Tibial nerve (tissue), 4 donors: ENCODE data around the gene ZNF326. TPM values are rescaled to one million over a fixed set of nuclear protein-coding genes. Genes with fewer than 3 reads are reported as not detected.

Experiments
- DNase-seq, 2 donors: peaks; one replicate each; pipeline ENCODE4 v3.0.0-alpha.2; 2019; ENCODE audit warnings: low spot score in 2 of 2
- H3K27ac ChIP-seq, 4 donors: fragments of 200-600 bp; sonication (generic) in 3 of 4; one replicate each; pipeline ENCODE4 v1.5.1; 2017 to 2019; ENCODE audit warnings: mild to moderate bottlenecking in 1 of 4
- H3K27me3 ChIP-seq, 2 donors: fragments of 200-600 bp; sonication (generic) in 1 of 2; one replicate each; pipeline versions ENCODE4 v1.5.1 to v1.6.0; 2017 to 2019
- H3K36me3 ChIP-seq, 3 donors: fragments of 200-600 bp; sonication (generic); one replicate each; pipeline ENCODE4 v1.5.1; 2018 to 2019
- H3K4me1 ChIP-seq, 4 donors: fragments of 200-600 bp; sonication (generic) in 3 of 4; one replicate each; pipeline ENCODE4 v1.5.1; 2017 to 2019
- H3K4me3 ChIP-seq, 4 donors: fragments of 200-600 bp; sonication (generic) in 3 of 4; one replicate each; pipeline ENCODE4 v1.5.1; 2017 to 2019; ENCODE audit warnings: mild to moderate bottlenecking in 1 of 4, moderate library complexity in 1 of 4
- H3K9me3 ChIP-seq, 4 donors: fragments of 200-600 bp; sonication (generic) in 3 of 4; one replicate each; pipeline ENCODE4 v1.5.1; 2017 to 2019
- EP300 ChIP-seq, 2 donors: sonication (generic); formaldehyde crosslinking; IDR thresholded peaks; one replicate each; pipeline ENCODE4 v1.6.1; 2017; ENCODE audit warnings: antibody characterized with exemption in 2 of 2, mild to moderate bottlenecking in 1 of 2
- POLR2A ChIP-seq, 2 donors: fragments of 450-650 bp; IDR thresholded peaks; one replicate each; pipeline ENCODE4 v1.6.1; 2017; ENCODE audit warnings: antibody characterized with exemption in 2 of 2, mild to moderate bottlenecking in 2 of 2, moderate library complexity in 2 of 2
- WGBS, 2 donors: methylation state at CpG; one replicate each; pipeline ENCODE4 v1.1.5; 2018; 5-methylcytosine and 5-hydroxymethylcytosine counted together
- total RNA-seq, 4 donors: library from RNA; depleted of rRNA; stranded (reverse); fragments of >200 nt; gene quantifications; one replicate each; pipeline ENCODE4 v1.1.0, GENCODE V29; 2016
- TF ChIP-seq, protein P1 (sequence below), 5 experiments: fragments of 200-600 bp in 3 of 5; fragments of 450-650 bp in 2 of 5; sonication (generic) in 3 of 5; IDR thresholded peaks; one replicate each; pipeline ENCODE4 v1.5.1; 2016 to 2019; ENCODE audit warnings: antibody characterized with exemption in 5 of 5, mild to moderate bottlenecking in 3 of 5, moderate library complexity in 2 of 5

ZNF326 gene
- total RNA-seq, 4 donors from 2014 or later = 16.5 to 27.4 (median 24.2) TPM

DNA sequence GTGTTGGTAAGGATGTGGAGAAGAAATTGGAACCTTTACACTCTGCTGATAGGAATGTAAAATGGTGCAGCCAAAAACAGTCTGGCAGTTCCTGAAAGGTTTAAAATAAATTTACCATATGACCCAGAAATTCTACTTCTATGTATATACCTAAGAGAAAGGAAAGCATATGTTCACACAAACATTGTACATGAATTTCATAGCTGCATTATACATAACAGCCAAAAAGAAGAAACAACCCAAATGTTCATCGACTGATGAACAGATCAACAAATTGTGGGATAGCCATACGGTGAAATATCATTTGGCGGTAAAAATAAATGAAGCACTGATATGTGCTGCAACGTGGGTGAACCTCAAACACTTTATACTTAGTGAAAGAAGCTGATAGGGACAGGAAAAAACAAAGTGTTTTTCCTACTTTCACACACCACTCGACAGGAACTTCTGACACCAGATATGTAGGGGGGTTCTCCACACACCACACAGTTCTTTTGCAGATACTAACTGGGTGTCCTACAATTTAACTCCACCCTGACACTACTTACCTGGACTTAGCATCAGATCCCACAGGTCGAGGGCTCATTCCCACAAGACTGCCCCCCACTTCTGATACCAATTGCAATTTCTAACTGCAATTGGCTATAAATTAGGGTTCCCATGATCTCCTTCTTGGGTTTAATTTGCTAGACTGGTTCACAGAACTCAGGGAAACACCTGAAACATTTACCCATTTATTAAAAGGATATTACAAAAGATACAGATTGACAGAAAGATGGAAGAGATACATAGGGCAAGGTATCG lies 35.9 kb upstream of the ZNF326 start:
- no peaks in the 10 kb centered on the region for H3K27me3 ChIP-seq
- H3K36me3 ChIP-seq = no peaks in the 10 kb centered on the region
- H3K4me1 ChIP-seq = peaks cover 0 to 7% (median 0%) of the 10 kb centered on the region in 4 donors
- no peaks in the 10 kb centered on the region for H3K9me3 ChIP-seq
- no peak overlapping the region for H3K27ac ChIP-seq
- TF ChIP-seq POLR2A (IDR thresholded peaks at IDR 0.05) (no peak), EP300 (IDR thresholded peaks at IDR 0.05) (no peak)
- TF ChIP-seq, protein P1, sequence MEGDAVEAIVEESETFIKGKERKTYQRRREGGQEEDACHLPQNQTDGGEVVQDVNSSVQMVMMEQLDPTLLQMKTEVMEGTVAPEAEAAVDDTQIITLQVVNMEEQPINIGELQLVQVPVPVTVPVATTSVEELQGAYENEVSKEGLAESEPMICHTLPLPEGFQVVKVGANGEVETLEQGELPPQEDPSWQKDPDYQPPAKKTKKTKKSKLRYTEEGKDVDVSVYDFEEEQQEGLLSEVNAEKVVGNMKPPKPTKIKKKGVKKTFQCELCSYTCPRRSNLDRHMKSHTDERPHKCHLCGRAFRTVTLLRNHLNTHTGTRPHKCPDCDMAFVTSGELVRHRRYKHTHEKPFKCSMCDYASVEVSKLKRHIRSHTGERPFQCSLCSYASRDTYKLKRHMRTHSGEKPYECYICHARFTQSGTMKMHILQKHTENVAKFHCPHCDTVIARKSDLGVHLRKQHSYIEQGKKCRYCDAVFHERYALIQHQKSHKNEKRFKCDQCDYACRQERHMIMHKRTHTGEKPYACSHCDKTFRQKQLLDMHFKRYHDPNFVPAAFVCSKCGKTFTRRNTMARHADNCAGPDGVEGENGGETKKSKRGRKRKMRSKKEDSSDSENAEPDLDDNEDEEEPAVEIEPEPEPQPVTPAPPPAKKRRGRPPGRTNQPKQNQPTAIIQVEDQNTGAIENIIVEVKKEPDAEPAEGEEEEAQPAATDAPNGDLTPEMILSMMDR (IDR thresholded peaks at IDR 0.05) = no peak
- no peak for DNase-seq
- WGBS, 2 donors = 94 to 96% methylated on average over 7 of the region's 7 CpGs
- H3K4me3 ChIP-seq = no peak overlapping the region

DNA sequence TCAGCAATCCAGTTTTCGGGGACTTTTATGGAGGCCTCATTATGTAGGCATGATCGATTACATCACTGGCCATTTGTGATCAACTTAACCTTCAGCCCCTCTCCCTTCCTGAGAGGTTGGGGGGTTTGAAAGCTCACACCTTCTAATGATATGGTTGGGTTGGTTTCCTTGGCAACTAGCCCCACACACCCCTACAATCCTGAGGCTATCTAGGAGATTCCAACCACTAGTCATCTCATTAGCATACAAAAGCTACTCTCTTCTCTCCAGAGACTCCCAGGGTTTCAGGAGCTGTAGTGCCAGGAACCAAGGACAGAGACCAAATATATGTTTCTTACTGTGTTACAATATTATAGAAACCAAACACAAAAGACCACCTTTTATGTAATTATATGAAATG lies 35.2 kb upstream of the ZNF326 start:
- no peaks in the 10 kb centered on the region for H3K36me3 ChIP-seq
- 87 to 97% methylated on average over 2 of the region's 2 CpGs for WGBS, 2 donors

DNA sequence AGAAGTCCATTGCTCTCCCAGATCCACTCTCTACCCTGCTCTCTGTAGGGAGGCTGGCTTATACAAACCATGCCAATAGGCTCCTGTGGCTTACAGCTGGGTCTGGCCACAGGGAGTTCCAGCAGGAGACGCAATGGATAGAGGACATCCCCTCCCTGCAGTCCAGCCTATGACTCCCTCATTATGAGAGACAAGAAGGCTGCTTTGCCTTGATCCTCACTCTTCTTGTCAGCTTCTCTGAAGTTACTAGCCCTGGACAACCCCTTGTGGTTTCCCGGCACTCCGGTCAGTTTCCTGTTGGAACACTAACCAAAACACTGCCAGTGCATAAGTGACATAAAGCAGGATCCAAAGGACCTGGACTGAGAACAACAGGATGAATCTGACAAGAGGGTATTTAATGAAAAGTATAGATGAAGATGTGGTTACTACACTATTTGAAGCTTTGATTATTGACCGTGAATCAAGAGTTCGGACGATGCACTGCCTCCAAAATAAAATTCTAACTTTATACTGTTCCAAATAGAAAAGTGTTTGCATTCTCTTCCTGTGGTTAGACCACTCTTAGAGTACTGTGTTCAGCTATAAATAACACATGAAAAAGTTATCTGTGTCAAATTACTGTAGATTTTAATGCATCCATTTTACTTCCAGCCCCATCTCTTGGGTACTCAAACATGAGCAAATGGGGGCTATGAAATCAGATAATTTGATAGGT lies 32.7 kb upstream of the ZNF326 start:
- TF ChIP-seq EP300 (IDR thresholded peaks at IDR 0.05) = no peak
- TF ChIP-seq, protein P1 (IDR thresholded peaks at IDR 0.05) = no peak
- TF ChIP-seq POLR2A (IDR thresholded peaks at IDR 0.05) = no peak
- WGBS, 2 donors = 74 to 83% methylated on average over 6 of the region's 6 CpGs
- no peaks in the 10 kb centered on the region for H3K36me3 ChIP-seq
- H3K27me3 ChIP-seq = no peaks in the 10 kb centered on the region
- peaks cover 0 to 3% (median 0%) of the 10 kb centered on the region in 4 donors for H3K4me1 ChIP-seq
- no peak overlapping the region for H3K27ac ChIP-seq
- no peak for DNase-seq
- no peak overlapping the region for H3K4me3 ChIP-seq
- no peaks in the 10 kb centered on the region for H3K9me3 ChIP-seq

More for the DNA sequence above, 35.2 kb upstream of the ZNF326 start:
- Histone ChIP-seq H3K4me1 (peaks cover 0 to 7% (median 0%) of the 10 kb centered on the region in 4 donors), H3K27ac (no peak overlapping the region), H3K9me3 (no peaks in the 10 kb centered on the region), H3K4me3 (no peak overlapping the region), H3K27me3 (no peaks in the 10 kb centered on the region)
- no peak for DNase-seq
- TF ChIP-seq POLR2A (IDR thresholded peaks at IDR 0.05) (no peak), EP300 (IDR thresholded peaks at IDR 0.05) (no peak)
- TF ChIP-seq, protein P1 (IDR thresholded peaks at IDR 0.05) = no peak

DNA sequence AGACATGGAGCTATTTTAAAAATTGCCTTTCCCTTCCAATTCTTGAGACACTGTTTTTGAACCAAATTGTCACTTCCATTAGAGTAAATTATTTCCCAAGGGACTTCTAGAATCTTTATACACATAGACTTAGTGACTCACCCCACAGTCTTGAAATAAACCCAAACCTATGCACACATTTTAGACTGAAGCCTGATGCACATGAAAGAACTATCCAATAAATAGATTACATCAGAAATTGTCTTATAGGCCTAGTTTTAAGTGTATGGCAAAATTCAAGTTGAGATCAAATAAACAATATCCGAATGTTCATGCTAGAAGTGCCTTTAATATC lies 32.2 kb upstream of the ZNF326 start:
- Histone ChIP-seq H3K27ac (no peak overlapping the region), H3K4me3 (no peak overlapping the region), H3K27me3 (no peaks in the 10 kb centered on the region), H3K36me3 (no peaks in the 10 kb centered on the region), H3K9me3 (no peaks in the 10 kb centered on the region), H3K4me1 (no peaks in the 10 kb centered on the region)
- 86 to 93% methylated on average over 1 of the region's 1 CpG for WGBS, 2 donors
- no peak for DNase-seq
- no peak for TF ChIP-seq EP300 (IDR thresholded peaks at IDR 0.05)

DNA sequence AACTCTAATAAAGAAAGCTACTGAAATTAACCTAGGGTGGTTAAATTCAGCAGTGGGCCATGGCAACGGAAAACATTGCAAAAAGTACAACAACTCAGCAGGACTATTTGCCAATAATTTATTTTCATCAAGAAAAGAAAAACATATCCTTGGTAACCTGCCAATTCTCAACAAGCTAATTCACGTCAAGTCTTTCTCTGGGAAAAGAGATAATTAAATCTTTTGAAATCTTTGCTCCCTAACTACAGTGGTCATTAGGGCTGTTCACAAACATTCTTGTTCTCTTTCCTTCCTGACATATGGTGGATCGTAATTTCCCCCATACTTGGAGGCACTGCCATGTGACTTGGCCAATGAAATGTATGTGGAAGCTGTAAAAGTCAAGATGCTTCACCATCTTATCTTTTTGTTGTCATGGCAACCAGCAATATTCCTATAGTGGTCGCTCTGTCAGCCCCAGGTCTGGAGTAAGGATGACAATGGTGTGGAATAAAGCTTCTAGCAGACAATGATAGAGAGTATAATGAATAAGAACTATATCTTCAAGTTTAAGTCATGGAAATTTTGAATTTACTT lies 29.6 kb upstream of the ZNF326 start:
- Histone ChIP-seq H3K4me3 (no peak overlapping the region), H3K27ac (peak overlapping the region in 1 of 4 donors; percentile 46), H3K4me1 (no peaks in the 10 kb centered on the region), H3K27me3 (no peaks in the 10 kb centered on the region), H3K36me3 (no peaks in the 10 kb centered on the region), H3K9me3 (no peaks in the 10 kb centered on the region)
- 57 to 61% methylated on average over 4 of the region's 4 CpGs for WGBS, 2 donors
- peak in 1 of 2 donors; percentile 17 for TF ChIP-seq EP300 (IDR thresholded peaks at IDR 0.05)
- TF ChIP-seq, protein P1 (IDR thresholded peaks at IDR 0.05) = no peak
- no peak for DNase-seq
